SW 1271 (cell line): ENCODE measurements around the gene ZNF710.
A peak's percentile ranks its signal among the peaks of the same experiment; 100 is the strongest.
"Not testable (repeated sequence)": the region's sequence is repeated elsewhere in the genome, so short reads cannot be mapped to it uniquely, and the experiment has no call there.

Experiments
- DNase-seq, 2 experiments: peaks; one replicate each; lab custom pipeline; 2025; lab: John Stamatoyannopoulos, UW

The ZNF710 gene

GRCh38 chr15:90060797-90061196 lies 59.7 kb downstream of the ZNF710 start:
- no peak for DNase-seq

DNA sequence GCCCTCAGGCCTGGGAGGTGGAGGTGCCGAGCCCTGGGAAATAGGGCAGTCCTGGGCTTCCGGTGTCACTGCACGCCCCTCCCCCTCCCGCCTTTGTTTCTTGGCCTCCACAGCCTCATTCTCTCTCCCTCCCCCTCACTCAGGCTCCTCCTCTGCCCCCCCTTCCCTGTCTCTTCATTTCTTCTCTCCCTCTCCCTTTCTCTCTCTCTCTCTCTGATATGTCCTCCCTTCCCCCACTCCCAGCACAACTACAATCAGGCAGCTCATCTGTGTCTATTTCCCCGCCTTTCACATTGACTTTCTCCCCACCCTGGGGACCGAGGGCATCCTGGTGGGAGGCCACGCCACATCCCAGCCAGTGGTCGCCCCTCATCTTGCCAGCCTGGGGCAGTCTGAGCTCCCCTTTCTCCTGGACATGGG lies 60.9 kb downstream of the ZNF710 start:
- no peak for DNase-seq

DNA sequence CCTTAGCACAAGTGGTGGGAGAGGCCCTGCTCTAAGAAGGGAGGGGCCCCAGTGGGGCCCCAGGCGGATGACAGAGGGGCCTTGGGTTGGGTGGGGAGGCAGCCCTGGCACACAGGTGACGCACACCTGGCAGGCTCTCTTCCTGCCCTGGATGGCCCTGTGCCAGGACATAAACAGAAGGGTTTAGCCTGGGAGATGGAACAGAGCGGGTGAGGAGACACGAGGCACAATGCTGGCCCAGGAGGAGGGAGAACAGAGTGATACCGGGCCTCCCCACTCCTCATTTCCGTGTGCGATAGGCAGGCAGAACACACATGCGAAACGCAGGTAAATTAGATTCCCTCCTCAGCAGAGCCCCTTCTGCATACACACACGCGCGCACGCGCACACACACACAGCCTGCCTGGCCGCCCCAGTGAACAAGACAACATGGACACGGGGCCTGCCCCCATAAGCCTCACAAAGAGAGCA lies 61.4 kb downstream of the ZNF710 start:
- DNase-seq, result no peak

DNA sequence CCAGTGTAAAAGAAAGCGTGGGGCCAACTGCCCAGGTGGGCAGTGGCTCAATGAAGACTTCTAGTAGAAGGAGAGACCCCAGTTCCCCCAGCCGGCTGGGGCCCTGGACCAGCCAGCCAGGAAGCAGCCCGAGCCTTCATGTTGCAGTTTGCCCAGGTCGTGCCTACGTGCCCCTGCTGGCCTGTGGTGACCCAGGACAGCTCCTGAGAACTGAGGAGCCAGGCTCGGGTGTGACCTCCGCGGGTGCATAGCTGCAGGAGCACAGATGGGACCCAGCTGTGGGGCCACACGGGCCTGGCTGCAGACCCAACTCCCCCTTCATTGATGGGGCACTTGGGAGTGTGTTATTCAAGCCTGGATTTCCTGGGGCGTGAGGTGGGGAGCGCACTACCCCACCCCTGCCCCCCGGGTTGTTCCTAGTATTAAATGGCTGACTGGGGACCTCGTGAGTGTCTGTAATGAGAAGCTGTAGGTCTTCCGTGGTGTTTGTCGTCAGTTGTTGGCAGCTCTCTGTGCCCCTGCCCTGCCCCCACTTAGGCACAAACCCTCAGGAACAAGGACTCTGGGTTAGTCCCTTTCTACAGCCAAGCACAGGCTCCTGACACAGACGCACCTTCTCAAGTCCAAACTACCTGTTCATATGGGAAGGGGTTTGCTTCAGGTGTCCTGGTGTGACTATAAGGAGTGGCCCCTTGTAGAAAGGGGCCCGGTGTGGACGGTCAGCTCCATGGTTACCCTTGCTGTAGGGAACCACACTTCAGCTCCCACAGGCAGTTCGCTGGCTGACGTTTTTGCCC lies 62.0 kb downstream of the ZNF710 start:
- DNase-seq, result no peak

DNA sequence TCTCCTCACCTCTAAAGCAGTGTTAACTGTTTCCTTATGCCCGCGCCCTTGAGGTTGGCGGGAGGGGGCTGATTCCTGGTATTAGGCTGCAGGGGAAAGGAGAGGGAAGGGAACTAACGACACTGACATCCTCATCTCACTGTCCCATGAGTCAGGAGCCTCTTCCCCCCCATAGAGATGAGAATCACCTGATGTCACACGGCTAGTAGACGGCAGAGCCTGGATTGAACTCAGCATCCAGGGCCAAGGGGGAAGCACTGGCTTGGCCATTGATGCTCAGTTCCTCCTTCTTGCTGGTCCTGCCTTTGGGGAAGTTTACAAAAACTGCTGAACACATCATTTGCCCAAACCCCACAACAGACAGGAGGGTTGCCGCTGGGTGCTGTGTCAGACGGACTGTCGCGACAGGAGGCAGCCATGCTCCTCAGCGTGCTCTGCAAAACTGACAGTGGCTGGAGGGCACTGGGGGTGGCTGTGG lies 62.7 kb downstream of the ZNF710 start:
- no peak for DNase-seq

DNA sequence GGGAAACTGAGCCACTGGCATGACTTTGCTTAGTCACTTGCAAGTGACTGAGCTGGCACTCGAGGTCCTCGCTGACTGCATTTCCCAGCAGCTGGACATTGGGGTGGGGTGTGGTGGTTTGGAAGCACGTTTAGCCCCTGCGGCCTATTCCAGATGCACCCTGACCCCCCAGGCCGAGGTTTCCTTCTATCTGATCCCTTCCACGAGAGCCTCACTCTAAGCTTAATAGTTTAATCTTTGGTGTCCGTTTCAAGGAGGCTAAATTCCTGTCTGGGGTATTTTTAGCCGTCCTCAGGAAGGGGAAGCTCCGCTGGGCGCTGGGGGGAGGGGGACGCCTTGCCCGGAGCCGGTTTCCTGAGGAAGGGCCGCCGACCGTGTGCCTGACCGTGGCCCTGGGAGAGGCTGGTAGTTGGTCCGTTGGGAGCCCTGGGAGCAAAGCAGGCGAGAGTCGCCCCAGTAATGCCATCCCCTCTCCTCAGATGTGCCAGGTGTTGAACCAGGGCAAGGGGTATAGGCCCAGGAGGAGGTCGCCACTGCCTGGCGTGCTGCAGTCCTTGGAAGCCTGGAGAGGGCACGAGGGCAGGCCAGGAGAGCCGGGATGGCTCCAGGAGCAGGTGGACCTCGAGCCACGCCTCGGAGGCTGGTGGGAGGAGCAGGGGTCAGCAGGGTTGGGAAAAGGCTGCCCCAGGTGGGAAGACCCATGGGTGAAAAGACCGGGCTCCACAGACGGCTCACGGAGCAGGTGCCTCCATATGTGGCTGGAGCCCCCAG lies 64.0 kb downstream of the ZNF710 start:
- DNase-seq, result no peak

DNA sequence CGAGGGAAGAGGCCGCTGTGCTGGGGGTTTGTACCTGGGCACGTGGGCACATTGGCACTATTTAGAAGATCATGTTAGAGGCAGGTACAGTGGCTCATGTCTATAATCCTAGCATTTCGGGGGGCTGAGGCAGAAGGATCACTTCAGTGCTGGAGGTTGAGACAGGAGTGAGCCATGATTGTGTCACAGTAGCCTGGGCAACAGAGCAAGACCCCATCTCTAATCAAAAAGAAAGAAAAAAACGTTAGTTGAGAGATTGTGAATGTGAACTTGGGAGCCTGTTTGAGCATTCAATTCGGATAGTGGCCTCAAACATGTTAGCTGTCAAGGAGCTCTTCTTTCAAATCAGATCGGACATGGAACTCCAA lies 64.5 kb downstream of the ZNF710 start:
- no peak for DNase-seq

GRCh38 chr15:90067181-90067952 lies 66.2 kb downstream of the ZNF710 start:
- DNase-seq, result no peak

DNA sequence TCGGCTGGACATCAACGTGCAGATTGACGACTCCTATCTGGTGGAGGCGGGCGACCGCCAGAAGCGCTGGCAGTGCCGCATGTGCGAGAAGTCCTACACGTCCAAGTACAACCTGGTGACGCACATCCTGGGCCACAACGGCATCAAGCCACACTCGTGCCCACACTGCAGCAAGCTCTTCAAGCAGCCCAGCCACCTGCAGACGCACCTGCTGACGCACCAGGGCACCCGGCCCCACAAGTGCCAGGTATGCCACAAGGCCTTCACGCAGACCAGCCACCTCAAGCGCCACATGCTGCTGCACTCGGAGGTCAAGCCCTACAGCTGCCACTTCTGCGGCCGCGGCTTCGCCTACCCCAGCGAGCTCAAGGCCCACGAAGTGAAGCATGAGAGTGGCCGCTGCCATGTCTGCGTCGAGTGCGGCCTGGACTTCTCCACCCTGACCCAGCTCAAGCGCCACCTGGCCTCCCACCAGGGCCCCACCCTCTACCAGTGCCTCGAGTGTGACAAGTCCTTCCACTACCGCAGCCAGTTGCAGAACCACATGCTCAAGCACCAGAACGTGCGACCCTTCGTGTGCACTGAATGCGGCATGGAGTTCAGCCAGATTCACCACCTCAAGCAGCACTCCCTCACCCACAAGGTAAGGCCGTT lies 67.0 kb downstream of the ZNF710 start:
- DNase-seq, result no peak

DNA sequence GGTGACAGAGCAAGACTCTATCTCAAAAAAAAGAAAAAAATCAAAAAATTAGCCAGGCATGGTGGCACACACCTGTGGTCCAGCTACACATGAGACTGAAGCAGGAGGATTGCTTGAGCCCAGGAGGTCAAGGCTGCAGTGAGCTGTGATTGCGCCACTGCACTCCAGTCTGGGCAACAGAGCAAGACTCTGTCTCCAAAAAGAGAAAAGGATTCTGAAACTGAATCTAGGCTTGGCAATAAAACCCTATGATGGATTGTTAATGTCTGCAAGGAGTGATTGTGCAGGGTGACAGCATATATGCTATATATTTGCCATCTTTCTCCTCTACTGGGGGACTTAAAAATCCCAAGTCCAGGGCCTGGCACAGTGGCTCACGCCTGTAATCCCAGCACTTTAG lies 69.5 kb downstream of the ZNF710 start:
- not testable (repeated sequence) for DNase-seq

DNA sequence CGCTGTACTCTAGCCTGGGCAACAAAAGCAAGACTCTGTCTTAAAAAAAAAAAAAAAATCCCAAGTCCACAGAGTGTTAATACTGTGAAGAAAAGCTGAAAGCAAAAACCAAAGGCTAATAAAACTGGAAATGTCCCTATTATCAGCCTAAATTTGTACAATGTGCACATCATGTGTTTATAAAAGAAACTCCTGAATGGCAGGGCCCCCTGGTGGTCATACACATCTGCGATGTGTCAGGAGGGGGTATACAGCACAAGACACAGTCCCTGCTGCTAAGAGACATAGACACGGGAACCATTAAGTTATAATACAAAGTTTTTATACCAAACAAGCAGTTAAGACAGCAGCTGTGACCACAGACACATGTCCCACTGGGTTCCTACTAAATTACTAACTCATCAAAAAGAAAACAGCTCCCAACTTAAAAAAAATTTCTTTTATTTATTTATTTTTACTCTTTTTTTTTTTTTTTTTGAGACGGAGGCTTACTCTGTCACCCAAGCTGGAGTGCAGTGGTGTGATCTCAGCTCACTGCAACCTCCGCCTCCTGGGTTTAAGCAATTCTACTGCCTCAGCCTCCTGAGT lies 70.2 kb downstream of the ZNF710 start:
- peak; percentile 34 to 75 for DNase-seq

DNA sequence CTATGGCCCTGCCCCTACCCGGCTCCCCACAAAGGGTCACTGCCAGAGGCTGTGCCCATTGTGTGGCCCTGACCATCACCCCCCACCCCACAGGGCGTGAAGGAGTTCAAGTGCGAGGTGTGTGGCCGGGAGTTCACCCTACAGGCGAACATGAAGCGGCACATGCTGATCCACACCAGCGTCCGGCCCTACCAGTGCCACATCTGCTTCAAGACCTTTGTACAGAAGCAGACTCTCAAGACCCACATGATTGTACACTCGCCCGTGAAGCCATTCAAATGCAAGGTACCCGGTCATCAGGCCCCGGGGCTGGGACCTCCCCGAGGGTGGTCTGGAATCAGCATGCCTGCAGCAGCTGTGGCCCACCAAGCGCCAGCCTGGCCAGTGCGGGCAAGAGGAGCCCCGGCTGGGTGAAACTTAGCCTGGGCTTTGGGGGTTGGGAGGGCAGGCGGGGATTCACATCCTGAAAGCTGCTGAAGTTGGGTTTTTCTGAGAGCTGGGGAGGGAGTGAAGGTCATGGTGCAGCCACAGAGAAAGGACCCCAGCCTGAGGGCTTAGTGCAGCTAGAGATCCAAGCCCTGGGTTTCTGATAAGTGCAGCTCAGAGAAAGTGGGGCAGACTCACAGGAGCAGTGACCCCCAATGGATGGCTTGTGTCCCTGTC lies 72.0 kb downstream of the ZNF710 start:
- DNase-seq, result no peak

- no peak for DNase-seq
Observed at GRCh38 chr15:90074023-90074422, 72.9 kb downstream of the ZNF710 start.

GRCh38 chr15:90074916-90075315 lies 73.8 kb downstream of the ZNF710 start:
- DNase-seq, result no peak

DNA sequence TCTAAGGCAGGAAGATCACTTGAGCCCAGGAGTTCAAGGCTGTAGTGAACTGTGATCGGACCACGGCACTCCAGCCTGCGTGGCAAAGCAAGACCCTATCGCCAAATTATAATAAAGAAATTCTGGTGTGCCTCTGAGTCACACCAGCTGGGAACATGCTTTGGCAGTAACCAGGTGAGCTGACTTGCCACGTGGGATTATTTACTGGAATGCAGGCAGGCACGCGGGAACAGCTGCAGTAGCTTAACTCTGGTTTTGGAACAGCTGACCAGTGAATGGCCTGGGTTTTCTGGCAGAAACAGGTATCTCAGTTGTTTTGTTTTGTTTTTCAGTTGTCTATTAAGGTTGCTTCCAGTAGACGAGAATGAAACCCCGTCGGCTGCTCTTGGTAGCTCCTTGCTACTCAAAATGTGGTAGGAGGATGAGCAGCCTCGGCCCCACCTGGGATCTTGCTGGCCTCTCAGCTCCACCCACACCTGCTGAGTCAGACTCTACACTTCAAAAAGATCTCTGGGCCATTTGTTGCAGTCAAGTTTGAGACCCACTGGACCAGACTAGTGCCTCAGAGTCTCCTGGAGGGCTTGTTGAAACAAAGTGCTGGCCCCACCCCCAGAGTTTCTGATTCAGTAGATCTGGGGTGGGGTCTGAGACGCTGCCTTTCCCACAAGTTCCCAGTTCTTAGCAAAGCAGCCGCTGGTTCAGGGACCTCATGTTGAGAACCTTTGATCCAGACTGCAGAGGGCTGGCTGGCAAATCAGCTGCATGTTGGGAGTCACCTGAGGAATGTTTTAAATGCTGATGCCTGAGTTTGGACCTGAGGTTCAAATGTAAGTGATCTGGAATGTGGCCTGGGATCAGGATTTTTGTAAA lies 74.5 kb downstream of the ZNF710 start:
- DNase-seq, result no peak

DNA sequence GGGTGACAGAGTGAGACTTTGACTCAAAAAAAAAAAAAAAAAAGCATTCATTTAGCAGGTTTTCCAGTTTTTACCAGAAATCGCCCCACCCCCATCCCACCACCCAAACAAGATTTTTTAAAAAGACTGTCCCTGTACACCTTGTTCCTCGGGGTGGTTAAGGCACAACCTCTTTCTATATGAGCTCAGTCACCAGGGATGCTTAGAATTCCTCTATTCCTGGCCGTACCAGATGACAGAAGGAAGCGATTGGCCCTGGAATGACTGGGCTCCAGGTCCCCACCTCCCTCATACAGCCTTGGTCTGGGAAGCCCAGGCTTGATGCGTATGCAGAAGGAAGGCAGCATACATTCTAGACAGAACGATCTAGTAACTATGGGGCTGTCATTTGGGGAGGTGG lies 75.6 kb downstream of the ZNF710 start:
- no peak for DNase-seq

- DNase-seq, result no peak
Observed at GRCh38 chr15:90078965-90079364, 77.8 kb downstream of the ZNF710 start.

- DNase-seq, result no peak
Observed at GRCh38 chr15:90079619-90080457, 78.7 kb downstream of the ZNF710 start.

DNA sequence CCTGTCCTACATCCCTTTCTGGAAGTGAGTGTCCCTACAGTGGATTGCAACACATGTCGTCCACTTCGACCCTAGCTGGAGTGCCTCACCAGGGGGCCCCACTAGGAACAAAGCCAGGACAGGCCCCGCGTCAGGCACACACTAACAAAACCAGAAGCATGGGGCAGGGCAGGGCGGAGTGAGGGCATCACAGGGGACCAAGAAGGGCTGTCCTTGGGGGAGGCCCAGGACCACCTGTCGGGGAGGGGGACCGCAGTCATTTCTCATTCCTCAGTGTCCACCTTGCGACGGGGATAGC lies 79.3 kb downstream of the ZNF710 start:
- DNase-seq, result no peak
